GM21381 (cell line): ENCODE data around the gene DIAPH2.

Experiments
- ATAC-seq: cut with Tn5 transposase; IDR thresholded peaks from one replicate; pipeline ENCODE4 v1.9.1; 2021; ENCODE audit warnings: mild to moderate bottlenecking, moderate library complexity; ENCODE audit not compliant: unreplicated experiment

DIAPH2 gene

DNA sequence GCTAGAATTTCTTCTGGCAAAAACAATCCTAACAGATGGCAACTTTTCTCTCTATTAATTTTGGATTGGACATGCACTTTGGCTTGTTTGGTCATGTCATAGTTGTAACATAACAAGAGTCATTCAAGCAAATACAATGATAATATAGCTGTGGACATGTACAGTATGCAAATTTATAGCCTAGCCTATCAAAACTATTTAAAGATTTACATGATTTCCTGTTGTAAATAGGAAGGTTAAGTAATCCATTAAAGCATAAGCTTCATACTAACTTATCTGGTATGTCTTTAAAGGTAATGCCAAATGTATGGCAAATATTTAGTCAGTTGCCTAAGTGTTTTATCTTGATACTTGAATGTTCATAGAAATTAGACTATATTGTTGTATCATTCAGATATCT is 244.4 kb downstream of the DIAPH2 start:
- no peak for ATAC-seq

DNA sequence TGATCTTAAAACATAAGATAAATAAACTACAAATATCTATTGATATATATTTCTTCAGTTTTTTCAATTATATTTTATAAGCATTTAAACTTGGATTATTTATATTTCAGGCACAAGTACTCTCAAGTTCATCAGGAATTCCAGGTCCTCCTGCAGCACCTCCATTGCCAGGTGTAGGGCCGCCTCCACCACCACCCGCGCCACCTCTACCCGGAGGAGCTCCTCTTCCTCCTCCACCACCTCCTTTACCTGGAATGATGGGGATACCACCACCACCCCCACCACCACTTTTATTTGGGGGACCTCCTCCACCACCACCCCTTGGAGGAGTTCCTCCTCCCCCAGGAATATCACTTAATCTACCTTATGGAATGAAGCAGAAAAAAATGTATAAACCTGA is 273.1 kb downstream of the DIAPH2 start:
- ATAC-seq: no peak

DNA sequence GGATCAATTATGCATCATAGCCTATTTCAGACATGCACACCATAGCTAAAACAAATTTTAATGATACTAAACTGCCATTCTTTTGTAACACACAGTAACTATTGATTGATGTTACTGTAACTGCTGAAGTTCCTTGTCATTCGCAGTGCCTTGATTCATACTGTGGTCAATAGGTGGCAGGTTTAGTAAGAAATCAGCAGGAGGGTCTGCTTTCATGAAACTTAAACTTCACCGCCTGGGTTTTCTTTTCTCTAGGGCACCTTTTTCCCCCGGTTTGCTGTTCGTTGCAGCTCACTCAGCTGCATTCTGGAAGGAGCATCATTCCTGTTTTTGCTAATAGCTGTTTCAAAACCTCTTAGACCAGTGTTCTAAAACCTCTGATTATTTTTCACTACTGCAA is 287.2 kb downstream of the DIAPH2 start:
- ATAC-seq: no peak

DNA sequence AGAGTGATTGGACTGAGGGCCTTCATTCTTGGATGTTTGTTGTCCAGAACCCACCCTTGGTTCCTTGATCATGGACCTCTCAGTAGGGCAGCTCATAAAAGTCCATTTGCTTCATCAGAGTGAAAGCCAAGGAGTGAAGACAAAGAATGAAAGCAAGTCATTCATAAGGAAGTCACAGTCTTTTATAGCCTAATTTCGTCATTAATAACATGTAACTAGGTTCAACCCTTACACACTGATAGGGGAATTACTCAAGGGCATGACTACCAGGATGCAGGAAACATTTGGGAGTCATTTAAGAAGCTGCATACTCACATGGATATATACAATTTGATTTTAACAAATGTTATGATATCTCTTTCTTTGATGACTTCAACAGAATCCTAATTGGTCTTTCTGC is 294.3 kb downstream of the DIAPH2 start:
- ATAC-seq: no peak

DNA sequence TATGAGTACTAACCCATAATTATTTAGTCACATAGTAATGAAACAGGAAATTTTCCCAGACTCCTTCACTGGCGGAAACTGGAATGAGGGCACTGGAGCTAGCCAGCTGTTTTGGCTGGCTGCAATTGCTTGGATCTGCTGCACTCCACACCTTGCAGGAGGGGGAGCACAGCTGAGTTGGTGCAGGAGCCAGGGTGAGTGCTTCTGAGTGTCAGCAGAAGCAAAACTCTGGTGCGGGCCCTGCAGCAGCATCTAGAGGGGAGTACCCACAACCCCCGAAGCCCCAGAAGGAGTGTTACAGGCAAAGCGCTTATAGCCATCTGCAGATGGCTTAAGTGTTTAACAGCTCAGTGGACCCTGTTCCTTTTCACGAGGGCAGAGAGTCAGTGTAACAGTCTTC is 295.1 kb downstream of the DIAPH2 start:
- no peak for ATAC-seq

DNA sequence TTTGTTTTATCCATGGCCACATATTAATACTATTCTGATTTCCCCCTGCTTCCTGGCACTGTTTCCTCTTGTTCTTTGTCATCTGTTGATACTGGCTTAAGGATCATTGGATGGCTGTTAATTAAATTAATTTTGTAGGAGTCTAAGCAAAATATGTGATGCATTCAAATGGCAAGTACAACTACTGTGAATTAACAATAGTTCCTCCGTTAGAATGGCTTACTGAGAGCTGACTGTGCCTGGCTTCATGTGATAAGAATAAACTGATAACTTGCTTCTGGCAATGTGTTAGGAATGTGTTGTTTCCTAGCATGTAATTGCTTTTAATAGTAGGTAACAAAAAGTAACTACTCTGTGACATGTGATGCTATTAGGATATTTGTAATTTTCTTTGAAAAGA is 297.5 kb downstream of the DIAPH2 start:
- ATAC-seq: no peak

DNA sequence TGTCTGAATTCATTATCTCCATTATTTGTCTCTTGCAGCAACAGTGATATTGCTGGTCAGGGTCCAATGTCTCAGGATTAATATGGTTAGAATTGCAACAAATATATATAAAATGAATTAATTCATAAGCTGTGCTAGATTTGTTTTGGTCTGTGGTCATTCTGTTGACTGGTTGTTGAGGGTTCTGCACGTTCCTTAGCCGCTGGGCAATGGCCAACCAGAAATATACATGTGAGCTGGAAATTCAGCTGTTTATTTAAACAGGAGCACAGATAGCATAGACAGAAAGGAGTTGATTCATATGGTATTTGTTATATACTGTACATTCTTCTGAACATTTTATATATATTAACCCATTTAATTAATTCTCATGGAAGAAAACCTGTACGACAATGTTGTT is 299.9 kb downstream of the DIAPH2 start:
- ATAC-seq: no peak

DNA sequence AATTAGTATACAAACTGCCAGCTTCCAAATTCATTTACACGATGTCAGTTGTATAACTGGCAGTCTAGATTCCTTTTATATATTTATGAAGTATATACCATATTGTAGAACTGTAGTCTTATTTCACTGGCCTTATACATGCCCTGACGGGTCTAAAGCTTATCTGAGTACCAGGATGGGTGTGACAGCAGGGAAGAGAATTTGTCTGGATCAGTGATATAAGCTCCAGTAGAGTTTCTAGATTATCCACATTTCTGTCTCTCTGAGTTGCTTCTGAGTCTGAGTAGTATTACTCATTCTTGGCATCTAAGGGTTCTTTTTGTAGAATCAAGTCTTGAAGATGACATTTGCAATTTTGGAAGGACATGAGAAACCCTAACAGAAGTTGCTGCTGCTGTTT is 300.4 kb downstream of the DIAPH2 start:
- no peak for ATAC-seq

DNA sequence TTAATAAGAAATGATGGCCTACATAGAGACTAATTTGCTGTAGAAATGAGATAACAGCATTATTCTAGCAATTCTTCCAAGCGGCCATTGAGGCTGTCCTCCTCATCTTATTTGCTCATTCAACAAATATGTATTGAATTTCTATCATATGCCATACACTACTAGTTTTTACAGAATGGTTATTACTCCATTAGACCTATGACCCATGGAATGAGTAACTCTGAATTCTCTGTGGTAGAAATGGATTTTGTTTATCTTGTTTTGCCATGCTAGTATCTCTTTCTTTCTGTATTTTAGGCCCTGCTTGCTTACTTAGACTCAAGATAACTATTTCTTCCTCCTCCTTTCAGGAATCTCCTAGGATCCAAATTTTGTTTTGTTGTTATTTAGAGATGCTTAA is 302.6 kb downstream of the DIAPH2 start:
- no peak for ATAC-seq

DNA sequence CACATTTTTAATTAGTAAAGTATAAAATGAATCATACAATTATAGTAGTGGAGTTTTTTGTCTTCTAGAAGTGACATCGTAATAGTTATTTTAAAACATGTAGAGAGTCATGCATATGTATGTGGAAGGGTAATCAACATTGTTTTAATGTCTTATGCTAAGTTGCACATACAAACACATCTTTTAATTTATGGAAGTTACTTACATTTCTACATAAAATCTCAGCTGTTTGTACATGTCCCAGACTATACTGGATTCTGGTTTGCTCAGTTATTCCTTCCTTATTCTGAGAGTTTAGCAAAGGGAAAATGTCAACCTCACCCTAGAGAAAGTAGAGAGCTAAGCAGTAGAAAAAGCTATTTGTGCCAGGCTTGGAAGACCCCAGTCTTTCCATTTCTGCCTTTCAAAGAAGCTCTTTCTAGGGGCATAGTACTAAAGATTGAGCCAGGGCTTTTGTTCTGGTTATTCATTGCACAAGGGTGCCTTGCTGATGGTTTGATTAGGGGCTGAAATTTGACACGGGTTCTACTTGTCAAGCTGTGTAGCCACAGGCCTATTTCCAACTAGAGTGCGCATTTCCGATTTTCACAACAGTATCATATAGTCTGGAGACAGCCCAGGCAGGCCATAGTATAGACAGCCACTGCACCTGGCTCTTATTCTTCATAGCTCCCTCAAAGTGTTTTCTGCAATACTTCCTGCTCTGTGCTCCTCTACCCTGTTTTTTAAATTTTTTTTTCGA is 305.4 kb downstream of the DIAPH2 start:
- ATAC-seq: no peak

DNA sequence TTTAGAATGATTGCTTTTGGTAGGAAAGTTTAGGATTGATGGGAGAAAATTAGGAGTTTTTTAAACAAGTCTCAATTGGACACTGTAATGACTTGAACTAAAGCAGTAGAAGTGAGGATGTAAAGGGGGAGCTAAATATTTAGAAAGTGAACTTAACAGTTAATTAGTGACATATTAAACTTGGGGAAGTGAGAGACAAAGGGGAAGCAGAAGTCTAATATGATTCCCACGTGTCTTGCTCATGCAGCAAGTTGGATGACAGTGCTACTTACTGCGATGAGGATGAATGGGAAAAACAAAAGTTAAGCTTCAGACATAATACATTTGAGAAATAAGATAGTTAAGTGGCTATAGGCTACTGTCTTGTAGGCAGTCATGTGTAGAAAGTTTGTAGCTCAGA is 309.5 kb downstream of the DIAPH2 start:
- no peak for ATAC-seq

DNA sequence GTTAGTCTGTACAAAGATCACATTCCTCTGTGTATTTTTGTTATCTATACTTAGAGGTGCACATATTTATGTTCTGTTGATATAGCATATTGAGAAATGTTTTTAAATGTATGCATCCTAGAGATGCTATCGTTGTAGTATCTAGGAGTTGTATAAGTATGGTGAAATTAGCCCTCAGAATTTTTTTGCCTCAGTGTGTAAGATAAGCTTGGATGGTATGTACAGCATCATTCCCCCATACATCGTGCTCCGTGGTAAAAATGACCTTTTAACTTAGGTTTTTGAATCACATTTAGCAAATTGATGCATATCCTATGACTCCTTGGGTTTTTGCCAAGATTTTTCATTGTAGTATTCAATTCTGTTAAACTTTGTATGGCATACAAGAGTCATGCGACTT is 312.6 kb downstream of the DIAPH2 start:
- ATAC-seq: no peak

DNA sequence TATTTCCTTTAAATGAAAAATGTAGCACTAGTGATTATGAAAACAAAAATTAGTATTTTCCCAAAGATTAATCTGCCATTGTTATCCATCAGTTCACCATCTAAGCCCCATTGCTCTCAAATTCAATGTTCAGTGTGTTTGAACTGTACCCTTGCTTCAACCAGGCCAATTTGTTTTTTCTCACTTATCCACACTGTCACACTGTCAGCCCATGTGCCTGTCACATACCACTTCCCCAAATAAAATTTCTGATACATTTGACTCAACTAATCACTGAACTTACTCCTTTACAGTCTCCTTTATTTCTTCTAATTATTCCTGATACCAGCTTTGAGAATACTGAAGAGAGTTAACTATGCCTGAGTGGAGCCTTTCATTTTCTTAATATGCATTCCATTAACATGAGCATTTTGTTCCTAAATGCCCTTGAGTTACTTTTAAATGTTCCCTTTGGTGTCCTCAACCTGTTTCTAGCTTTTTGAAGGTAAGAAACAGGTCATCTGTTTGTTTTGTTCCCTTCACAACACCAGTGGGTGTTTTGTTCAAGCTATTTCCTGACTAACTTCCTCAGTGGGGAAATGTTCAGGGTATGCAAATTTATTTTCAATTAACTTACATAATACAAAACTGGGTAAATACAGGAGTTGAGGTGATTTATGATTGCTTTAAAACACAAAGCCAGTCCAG is 316.2 kb downstream of the DIAPH2 start:
- no peak for ATAC-seq

DNA sequence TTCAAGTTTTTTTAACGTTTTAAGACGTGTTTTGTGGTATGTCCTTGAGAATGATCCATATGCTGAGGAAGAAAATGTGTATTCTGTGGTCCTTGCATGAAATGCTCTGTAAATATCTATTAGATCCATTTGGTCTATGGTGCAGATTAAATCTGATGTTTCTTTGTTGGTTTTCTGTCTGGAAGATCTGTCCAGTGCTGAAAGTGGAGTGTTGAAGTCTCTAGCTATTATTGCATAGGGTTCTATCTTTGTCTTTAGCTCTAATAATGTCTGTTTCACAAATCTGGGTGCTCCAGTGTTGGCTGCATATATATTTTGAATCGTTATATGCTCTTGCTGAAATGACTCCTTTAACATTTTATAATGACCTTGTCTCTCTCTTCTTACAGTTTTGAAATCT is 321.5 kb downstream of the DIAPH2 start:
- no peak for ATAC-seq

DNA sequence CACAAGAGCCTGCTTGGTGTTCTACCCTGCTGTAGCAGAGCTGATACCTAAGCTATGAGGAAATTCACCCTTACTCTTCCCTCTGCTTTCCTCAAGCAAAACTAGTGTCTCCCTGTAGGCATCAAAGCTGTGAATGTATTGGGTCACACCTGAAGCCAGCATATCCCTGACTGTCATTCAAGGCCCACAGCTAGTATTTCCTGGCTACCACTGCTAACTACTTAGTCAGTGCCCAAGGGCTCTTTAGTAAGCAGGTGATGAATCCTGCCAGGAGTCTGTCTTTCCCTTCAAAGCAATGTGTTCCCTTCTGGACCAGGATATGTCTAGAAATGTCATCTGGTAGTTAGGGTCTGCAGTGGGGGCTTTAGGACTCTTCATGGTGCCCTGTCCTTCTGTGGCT is 324.7 kb downstream of the DIAPH2 start:
- ATAC-seq: no peak

DNA sequence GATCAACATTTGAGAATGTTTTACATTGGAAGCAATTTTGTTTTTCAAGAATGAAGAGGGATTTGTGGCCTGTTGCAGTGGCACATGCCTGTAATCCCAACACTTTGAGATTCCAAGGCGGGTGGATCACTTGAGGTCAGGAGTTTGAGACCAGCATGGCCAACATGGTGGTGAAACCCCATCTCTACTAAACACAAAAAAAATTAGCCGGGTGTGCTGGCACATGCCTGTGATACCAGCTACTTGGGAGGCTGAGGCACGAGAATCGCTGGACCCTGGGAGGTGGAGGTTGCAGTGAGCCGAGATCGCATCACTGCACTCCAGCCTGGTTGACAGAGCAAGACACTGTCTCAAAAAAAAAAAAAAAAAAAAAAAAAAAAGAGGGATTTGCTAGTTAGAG is 326.9 kb downstream of the DIAPH2 start:
- no peak for ATAC-seq

DNA sequence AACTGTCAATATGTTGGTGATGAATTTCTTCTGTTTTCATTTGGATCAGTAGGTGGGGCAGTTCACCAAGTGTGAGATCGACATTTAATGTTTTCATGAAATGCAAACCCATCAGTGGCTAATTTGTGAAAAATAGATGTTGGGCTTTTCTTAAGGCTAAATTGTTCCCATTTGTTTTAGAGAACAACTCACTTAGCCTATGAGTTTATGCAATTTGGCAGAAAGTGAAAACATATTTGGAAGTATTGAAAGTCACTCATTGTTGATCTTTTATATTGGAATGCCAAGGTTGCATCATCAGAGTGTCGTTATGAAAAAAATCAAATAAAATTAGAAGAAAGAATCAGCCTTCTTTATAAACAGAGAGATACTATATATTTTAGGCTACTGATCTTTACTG is 331.5 kb downstream of the DIAPH2 start:
- no peak for ATAC-seq

DNA sequence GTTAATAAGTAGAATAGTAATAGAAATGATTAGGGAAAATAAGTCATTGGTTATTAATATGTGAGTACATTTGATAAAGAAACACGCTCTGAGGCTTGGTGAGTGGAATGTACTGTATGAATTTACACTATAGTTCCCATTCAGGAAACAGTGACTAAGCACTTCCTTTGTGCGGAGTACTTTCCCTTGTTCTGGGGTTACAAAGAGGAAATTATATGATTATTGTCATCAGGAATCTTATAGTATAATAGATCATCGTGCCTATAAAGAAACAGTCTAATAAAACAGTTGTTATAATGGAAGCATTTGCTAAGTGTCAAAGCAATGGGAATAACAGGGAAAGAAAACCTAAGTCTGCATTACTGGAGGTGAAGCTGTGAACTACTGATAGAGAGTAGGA is 337.0 kb downstream of the DIAPH2 start:
- ATAC-seq: no peak

DNA sequence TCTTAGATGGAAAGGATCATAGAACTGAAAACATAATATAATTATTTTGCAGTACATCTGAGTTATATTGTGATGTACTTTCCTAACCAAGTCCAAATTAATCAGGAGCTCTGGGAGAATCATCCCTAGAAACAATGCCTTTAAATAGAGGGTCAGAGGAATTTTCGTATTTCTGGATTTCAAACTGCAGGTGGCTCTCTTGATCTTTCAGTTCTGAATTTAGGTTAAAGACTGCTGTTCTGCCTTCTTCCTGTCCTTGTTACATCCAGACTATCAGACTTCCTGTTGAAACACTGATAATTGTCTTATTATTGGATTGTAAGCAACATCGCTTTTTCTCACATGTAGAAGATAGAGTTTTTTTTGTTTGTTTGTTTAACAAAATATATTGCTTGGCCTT is 341.8 kb downstream of the DIAPH2 start:
- no peak for ATAC-seq

DNA sequence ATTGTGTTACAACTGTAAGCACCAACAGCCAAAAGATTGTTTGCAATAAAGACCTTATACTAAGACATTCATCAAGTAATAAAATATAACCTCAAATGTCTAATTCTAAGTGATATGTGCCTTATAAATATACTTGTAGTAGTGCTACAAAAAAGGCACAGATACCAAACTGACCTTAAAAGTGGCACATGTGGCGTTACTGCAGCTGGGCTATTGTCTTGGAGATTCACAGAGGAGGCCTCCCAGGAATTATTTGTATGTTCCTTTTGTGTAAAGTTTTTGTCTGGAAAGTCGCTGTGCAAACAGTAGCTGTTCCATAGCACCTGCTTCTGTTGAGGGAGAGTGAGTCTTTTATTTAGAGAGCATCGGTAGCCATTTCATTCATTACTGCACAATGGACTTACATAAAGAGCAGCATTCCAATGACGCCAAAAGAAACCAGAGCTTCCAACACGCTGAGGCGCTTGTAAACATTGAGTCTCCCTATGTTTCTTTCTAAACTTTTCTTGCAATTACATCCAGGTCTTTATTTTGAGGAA is 342.8 kb downstream of the DIAPH2 start:
- ATAC-seq: no peak

DNA sequence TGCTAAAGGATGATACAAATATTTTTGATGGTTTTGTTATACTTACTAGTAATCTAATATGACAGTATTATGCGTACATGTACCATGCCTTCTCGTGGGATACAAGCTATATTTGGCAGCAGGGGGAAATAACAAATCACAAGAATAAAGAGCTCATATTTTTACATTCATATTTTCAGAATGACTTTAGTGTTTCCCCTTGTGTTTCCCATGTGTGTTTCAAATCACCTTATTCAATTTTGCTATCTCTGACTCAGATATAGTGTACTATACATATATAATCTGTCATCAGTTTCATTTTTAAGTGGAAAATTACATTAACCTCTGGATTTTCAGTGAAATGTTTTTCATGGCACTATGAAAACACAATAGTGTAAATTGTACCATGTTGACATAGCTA is 345.8 kb downstream of the DIAPH2 start:
- ATAC-seq: no peak

DNA sequence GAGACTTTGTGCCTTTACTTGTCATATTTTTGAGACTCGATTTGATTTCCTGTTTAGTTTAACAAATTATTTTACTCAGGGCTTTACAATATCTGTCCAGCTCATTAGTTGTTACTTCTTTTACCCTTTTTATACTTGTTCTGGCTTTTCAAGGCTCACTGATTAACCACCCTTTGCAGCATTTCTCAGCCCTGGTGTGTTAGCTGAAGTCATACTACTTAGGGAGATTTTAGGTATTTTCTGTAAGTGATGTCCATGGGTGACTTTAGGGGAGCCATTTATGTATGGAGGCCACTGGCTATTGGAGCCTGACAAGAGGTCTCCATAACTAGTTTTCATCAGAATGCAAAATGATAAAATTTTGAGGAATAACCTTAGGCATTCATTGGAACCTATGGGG is 346.3 kb downstream of the DIAPH2 start:
- ATAC-seq: no peak
